ENCODE results near the gene FAM114A1. TPM values are rescaled to one million over a fixed set of nuclear protein-coding genes. Genes with fewer than 3 reads are reported as not detected.
"Not testable (repeated sequence)": the region's sequence is repeated elsewhere in the genome, so short reads cannot be mapped to it uniquely, and the experiment has no call there.

Gene FAM114A1
- total and polyA plus RNA-seq, 3 donors from 2014 or later, result 30.9 to 96.2 (median 76.5) TPM

DNA sequence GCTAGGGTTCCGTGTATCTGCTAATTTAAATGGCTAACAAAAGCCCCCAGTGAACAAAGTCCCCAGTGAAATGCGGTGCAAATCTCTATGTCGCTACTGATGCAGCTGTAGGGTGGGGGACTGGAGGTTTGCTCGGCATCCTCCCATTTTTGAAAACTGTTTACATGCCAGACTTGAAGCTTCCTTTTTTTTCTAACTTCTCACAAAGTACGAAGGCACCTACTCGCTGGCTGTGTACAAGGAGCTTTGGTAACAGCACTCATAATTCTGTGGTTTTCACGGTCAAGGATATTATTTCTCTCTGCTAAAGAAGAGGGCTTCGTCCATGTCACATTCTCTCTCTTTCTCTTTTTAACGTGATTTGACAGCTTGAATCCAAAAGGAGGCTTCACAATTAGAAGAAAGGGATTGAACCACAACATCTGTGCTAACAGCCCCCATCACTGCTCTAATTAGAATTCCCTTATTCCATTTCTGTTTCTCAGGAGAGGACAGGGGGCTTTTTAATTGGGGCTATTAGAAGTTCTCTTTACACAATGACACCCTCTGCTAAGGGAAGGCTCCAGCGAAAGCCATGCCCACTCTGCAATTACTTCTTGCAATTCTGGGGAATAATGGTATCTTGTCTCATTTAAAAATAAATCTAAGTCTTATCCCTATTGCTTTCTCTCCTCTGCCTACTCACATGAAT, 117.9 kb downstream of the FAM114A1 start:
- H3K36me3 ChIP-seq (ENCODE audit: low read depth, missing control alignments), result no peaks in the 10 kb centered on the region
- H3K4me3 ChIP-seq, result no peak overlapping the region
- WGBS, 2 donors, result 65 to 71% methylated on average over 10 of the region's 10 CpGs
- H3K9me3 ChIP-seq, result no peaks in the 10 kb centered on the region
- no peak overlapping the region for H3K27ac ChIP-seq
- intact Hi-C loops (cut with DNase I; ENCODE audit: low total_unique reads), result no loop called here
- DNase-seq, result no peak
- TF ChIP-seq, protein P1, sequence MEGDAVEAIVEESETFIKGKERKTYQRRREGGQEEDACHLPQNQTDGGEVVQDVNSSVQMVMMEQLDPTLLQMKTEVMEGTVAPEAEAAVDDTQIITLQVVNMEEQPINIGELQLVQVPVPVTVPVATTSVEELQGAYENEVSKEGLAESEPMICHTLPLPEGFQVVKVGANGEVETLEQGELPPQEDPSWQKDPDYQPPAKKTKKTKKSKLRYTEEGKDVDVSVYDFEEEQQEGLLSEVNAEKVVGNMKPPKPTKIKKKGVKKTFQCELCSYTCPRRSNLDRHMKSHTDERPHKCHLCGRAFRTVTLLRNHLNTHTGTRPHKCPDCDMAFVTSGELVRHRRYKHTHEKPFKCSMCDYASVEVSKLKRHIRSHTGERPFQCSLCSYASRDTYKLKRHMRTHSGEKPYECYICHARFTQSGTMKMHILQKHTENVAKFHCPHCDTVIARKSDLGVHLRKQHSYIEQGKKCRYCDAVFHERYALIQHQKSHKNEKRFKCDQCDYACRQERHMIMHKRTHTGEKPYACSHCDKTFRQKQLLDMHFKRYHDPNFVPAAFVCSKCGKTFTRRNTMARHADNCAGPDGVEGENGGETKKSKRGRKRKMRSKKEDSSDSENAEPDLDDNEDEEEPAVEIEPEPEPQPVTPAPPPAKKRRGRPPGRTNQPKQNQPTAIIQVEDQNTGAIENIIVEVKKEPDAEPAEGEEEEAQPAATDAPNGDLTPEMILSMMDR (IDR thresholded peaks at IDR 0.05), result no peak
- no peak for TF ChIP-seq POLR2A (IDR thresholded peaks at IDR 0.05)
- H3K4me1 ChIP-seq, result no peaks in the 10 kb centered on the region
- no peaks in the 10 kb centered on the region for H3K27me3 ChIP-seq

DNA sequence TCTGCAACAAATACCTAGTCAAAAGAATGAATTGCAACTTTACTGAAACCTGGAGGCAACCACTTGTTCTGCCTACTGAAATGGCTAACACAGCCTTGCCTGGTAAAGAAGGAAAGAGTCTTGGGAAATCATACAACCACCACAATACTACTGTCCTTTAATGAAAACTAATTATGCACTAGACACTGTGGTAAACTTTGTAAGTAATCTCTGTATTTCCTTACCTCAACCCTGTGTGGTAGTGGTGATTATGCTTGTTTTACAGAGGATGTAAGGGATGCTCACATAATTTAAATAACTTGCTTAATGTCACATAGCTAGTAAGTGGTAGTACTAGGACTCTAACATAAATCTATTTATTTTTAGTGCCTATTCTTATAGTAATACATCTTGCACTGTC, 119.9 kb downstream of the FAM114A1 start:
- Histone ChIP-seq H3K27ac (no peak overlapping the region), H3K27me3 (no peaks in the 10 kb centered on the region), H3K4me1 (no peaks in the 10 kb centered on the region), H3K9me3 (no peaks in the 10 kb centered on the region), H3K4me3 (no peak overlapping the region), H3K36me3 (ENCODE audit: low read depth, missing control alignments) (no peaks in the 10 kb centered on the region)
- intact Hi-C loops (cut with DNase I; ENCODE audit: low total_unique reads), result no loop called here
- no peak for TF ChIP-seq POLR2A (IDR thresholded peaks at IDR 0.05)
- TF ChIP-seq, protein P1 (IDR thresholded peaks at IDR 0.05), result no peak
- no peak for DNase-seq

GRCh38 chr4:38988353-38988752, 120.7 kb downstream of the FAM114A1 start:
- H3K9me3 ChIP-seq; H3K4me1 ChIP-seq; DNase-seq; intact Hi-C loops (cut with DNase I; ENCODE audit: low total_unique reads); H3K27ac ChIP-seq; H3K4me3 ChIP-seq; H3K36me3 ChIP-seq (ENCODE audit: low read depth, missing control alignments); H3K27me3 ChIP-seq: not testable (repeated sequence)
- 64 to 74% methylated on average over 9 of the region's 9 CpGs for WGBS, 2 donors

GRCh38 chr4:38989487-38989886, 121.9 kb downstream of the FAM114A1 start:
- DNase-seq, result no peak
- intact Hi-C loops (cut with DNase I; ENCODE audit: low total_unique reads), result no loop called here
- TF ChIP-seq POLR2A (IDR thresholded peaks at IDR 0.05), result no peak
- TF ChIP-seq, protein P1 (IDR thresholded peaks at IDR 0.05), result no peak
- H3K9me3 ChIP-seq, result no peaks in the 10 kb centered on the region
- no peaks in the 10 kb centered on the region for H3K36me3 ChIP-seq (ENCODE audit: low read depth, missing control alignments)
- no peaks in the 10 kb centered on the region for H3K27me3 ChIP-seq
- no peaks in the 10 kb centered on the region for H3K4me1 ChIP-seq
- H3K4me3 ChIP-seq, result no peak overlapping the region
- WGBS, 2 donors, result 95 to 97% methylated on average over 6 of the region's 6 CpGs
- no peak overlapping the region for H3K27ac ChIP-seq

DNA sequence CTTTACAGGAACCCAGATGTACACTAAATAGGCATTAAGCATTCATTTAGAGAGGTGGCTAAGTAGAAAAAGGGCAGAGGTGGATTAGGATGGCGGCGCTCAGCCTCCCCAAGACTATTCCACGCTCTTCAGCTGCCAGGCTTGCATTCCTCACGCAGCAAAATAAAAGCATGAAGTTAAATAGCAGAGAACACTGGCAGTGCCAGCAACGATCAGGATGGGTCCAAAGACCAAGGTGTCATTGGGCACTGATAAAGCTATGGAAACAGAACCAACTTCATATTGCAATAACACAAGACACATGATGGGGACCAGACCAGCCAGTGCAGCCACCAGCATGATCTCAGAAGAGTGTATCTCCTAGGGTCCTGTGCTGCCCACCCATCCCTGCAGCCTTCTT, 122.6 kb downstream of the FAM114A1 start:
- WGBS, 2 donors, result 87 to 93% methylated on average over 5 of the region's 5 CpGs
- TF ChIP-seq POLR2A (IDR thresholded peaks at IDR 0.05), result no peak
- TF ChIP-seq, protein P1 (IDR thresholded peaks at IDR 0.05), result no peak
- Histone ChIP-seq H3K27me3 (no peaks in the 10 kb centered on the region), H3K36me3 (ENCODE audit: low read depth, missing control alignments) (no peaks in the 10 kb centered on the region), H3K4me1 (no peaks in the 10 kb centered on the region), H3K9me3 (no peaks in the 10 kb centered on the region), H3K27ac (no peak overlapping the region), H3K4me3 (no peak overlapping the region)
- no peak for DNase-seq
- intact Hi-C loops (cut with DNase I; ENCODE audit: low total_unique reads), result no loop called here

Measured in testis (tissue), 3 donors.